Testis (tissue), 2 donors: Measurements from ENCODE around the gene CACNA2D1.

Experiments used
- CTCF ChIP-seq, 3 experiments: fragments of 450-650 bp in 2 of 3; fragments of 200-600 bp in 1 of 3; sonication (generic) in 1 of 3; IDR thresholded peaks; one replicate each; pipeline ENCODE4 v1.5.1; 2016 to 2019; ENCODE audit warnings: antibody characterized with exemption in 3 of 3, mild to moderate bottlenecking in 2 of 3, moderate library complexity in 1 of 3
- POLR2A ChIP-seq: fragments of 450-650 bp; IDR thresholded peaks from one replicate; pipeline ENCODE4 v1.6.1; 2017; ENCODE audit warnings: antibody characterized with exemption, mild to moderate bottlenecking, moderate library complexity

GRCh38 chr7:81924494-81924893 lies 519.1 kb downstream of the CACNA2D1 start:
- TF ChIP-seq CTCF (IDR thresholded peaks at IDR 0.05) (no peak), POLR2A (no peak)
